ENCODE data around the gene FZR1. TPM values are rescaled to one million over a fixed set of nuclear protein-coding genes. Genes with fewer than 3 reads are reported as not detected.

FZR1 gene
- total RNA-seq, 1 donor from 2014 or later: 20.7 TPM

- Histone ChIP-seq H3K4me1 (peaks cover 27% of the 10 kb centered on the region), H3K27me3 (ENCODE audit: low read depth) (no peaks in the 10 kb centered on the region), H3K4me3 (no peak overlapping the region), H3K36me3 (peaks cover 30% of the 10 kb centered on the region), H3K27ac (replicated peaks) (no peak overlapping the region), H3K9me3 (replicated peaks) (no peaks in the 10 kb centered on the region)
- TF ChIP-seq, protein P1, sequence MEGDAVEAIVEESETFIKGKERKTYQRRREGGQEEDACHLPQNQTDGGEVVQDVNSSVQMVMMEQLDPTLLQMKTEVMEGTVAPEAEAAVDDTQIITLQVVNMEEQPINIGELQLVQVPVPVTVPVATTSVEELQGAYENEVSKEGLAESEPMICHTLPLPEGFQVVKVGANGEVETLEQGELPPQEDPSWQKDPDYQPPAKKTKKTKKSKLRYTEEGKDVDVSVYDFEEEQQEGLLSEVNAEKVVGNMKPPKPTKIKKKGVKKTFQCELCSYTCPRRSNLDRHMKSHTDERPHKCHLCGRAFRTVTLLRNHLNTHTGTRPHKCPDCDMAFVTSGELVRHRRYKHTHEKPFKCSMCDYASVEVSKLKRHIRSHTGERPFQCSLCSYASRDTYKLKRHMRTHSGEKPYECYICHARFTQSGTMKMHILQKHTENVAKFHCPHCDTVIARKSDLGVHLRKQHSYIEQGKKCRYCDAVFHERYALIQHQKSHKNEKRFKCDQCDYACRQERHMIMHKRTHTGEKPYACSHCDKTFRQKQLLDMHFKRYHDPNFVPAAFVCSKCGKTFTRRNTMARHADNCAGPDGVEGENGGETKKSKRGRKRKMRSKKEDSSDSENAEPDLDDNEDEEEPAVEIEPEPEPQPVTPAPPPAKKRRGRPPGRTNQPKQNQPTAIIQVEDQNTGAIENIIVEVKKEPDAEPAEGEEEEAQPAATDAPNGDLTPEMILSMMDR (IDR thresholded peaks at IDR 0.05; ENCODE audit: borderline replicate concordance): no peak
- intact Hi-C loops (cut with micrococcal nuclease): no loop called here
- no peak for DNase-seq
Observed at GRCh38 chr19:3520166-3521103, 14.3 kb downstream of the FZR1 start.

GRCh38 chr19:3521104-3521445 is 15.0 kb downstream of the FZR1 start:
- Histone ChIP-seq H3K9me3 (replicated peaks) (no peaks in the 10 kb centered on the region), H3K27ac (replicated peaks) (no peak overlapping the region), H3K36me3 (peaks cover 35% of the 10 kb centered on the region), H3K27me3 (ENCODE audit: low read depth) (no peaks in the 10 kb centered on the region), H3K4me1 (peaks cover 26% of the 10 kb centered on the region), H3K4me3 (no peak overlapping the region)
- no peak for DNase-seq
- intact Hi-C loops (cut with micrococcal nuclease): no loop called here
- TF ChIP-seq, protein P1 (IDR thresholded peaks at IDR 0.05; ENCODE audit: borderline replicate concordance): no peak

GRCh38 chr19:3522421-3523360 is 16.6 kb downstream of the FZR1 start:
- TF ChIP-seq, protein P1 (IDR thresholded peaks at IDR 0.05; ENCODE audit: borderline replicate concordance): no peak
- no peak overlapping the region for H3K27ac ChIP-seq (replicated peaks)
- no peaks in the 10 kb centered on the region for H3K9me3 ChIP-seq (replicated peaks)
- H3K36me3 ChIP-seq: peaks cover 51% of the 10 kb centered on the region
- intact Hi-C loops (cut with micrococcal nuclease): no loop called here
- peaks cover 10% of the 10 kb centered on the region for H3K4me1 ChIP-seq
- H3K4me3 ChIP-seq: no peak overlapping the region
- no peaks in the 10 kb centered on the region for H3K27me3 ChIP-seq (ENCODE audit: low read depth)
- no peak for DNase-seq

- intact Hi-C loops (cut with micrococcal nuclease): no loop called here
- Histone ChIP-seq H3K27me3 (ENCODE audit: low read depth) (no peaks in the 10 kb centered on the region), H3K36me3 (peaks cover 57% of the 10 kb centered on the region), H3K27ac (replicated peaks) (no peak overlapping the region), H3K9me3 (replicated peaks) (no peaks in the 10 kb centered on the region), H3K4me1 (peaks cover 5% of the 10 kb centered on the region), H3K4me3 (no peak overlapping the region)
- no peak for DNase-seq
- TF ChIP-seq, protein P1 (IDR thresholded peaks at IDR 0.05; ENCODE audit: borderline replicate concordance): no peak
Observed at GRCh38 chr19:3523361-3524077, 17.4 kb downstream of the FZR1 start.

Measured in left ventricle myocardium inferior (tissue), 1 donor.